B cell (primary cell): ENCODE data around the gene PRRG4. TPM values are rescaled to one million over a fixed set of nuclear protein-coding genes. Genes with fewer than 3 reads are reported as not detected.

Experiments
- ATAC-seq: fragments of 200-7000 bp; cut with Tn5 transposase; one replicate; pipeline ENCODE4 v1.10.0; 2021; ENCODE audit warnings: low read depth, mild to moderate bottlenecking, moderate number of reproducible peaks, moderate library complexity
- CTCF ChIA-PET: fragments of 350-600 bp; sonication (Branson Sonifier 250); formaldehyde crosslinking; loops from one replicate; lab custom pipeline; 2021; ENCODE audit warnings: antibody characterized with exemption, inconsistent platforms; lab: Charles Lee
- POLR2A ChIA-PET: fragments of 350-600 bp; sonication (Branson Sonifier 250); formaldehyde crosslinking; loops from one replicate; lab custom pipeline; 2021; ENCODE audit warnings: antibody characterized with exemption; lab: Charles Lee
- DNase-seq: peaks from one replicate; pipeline ENCODE4 v3.0.0; 2013
- H2AFZ ChIP-seq: 2 replicates; pipeline ENCODE4 v1.6.1; 2012; ENCODE audit warnings: mild to moderate bottlenecking, low read depth, low read length; ENCODE audit not compliant: insufficient read depth, poor library complexity, severe bottlenecking
- H3K27ac ChIP-seq, 2 donors: 1 replicate in 1 of 2; 2 replicates in 1 of 2; pipeline ENCODE4 v1.5.1; 2012 to 2013; ENCODE audit warnings: low read length in 2 of 2, mild to moderate bottlenecking in 2 of 2, moderate library complexity in 1 of 2
- H3K27me3 ChIP-seq, 4 experiments: fragments of 200-600 bp in 1 of 4; sonication (generic) in 1 of 4; replicated peaks in 1 of 4; 1 replicate in 2 of 4; 2 replicates in 2 of 4; pipeline versions ENCODE4 v1.6.1 to v1.7.0; 2013 to 2016; ENCODE audit warnings: low read length in 3 of 4, mild to moderate bottlenecking in 2 of 4, mixed read lengths in 1 of 4, moderate library complexity in 1 of 4; ENCODE audit not compliant: insufficient read depth in 4 of 4, control insufficient read depth in 3 of 4; ENCODE audit errors: control extremely low read depth in 1 of 4
- H3K36me3 ChIP-seq, 2 experiments: replicated peaks in 1 of 2; 1 replicate in 1 of 2; 2 replicates in 1 of 2; pipeline versions ENCODE4 v1.6.1 to v1.7.1; 2013; ENCODE audit warnings: low read length in 1 of 2; ENCODE audit not compliant: insufficient read depth in 2 of 2, control insufficient read depth in 1 of 2; ENCODE audit errors: control extremely low read depth in 1 of 2, extremely low read depth in 1 of 2
- H3K4me1 ChIP-seq, 2 donors: fragments of 200-600 bp in 1 of 2; sonication (generic) in 1 of 2; 1 replicate in 1 of 2; 2 replicates in 1 of 2; pipeline versions ENCODE4 v1.5.1 to v1.6.1; 2013 to 2017; ENCODE audit warnings: low read length in 2 of 2; ENCODE audit not compliant: control insufficient read depth in 2 of 2, insufficient read depth in 2 of 2
- H3K4me2 ChIP-seq: replicated peaks from 2 replicates; pipeline ENCODE3; 2012; ENCODE audit warnings: mild to moderate bottlenecking, low read depth, low read length; ENCODE audit not compliant: poor library complexity, severe bottlenecking
- H3K4me3 ChIP-seq, 5 experiments: fragments of 200-600 bp in 1 of 5; sonication (generic) in 1 of 5; 1 replicate in 3 of 5; 2 replicates in 2 of 5; pipeline versions ENCODE4 v1.5.1 to v1.7.0; 2011 to 2016; ENCODE audit warnings: low read length in 4 of 5, mild to moderate bottlenecking in 4 of 5, low read depth in 2 of 5, control low read depth in 1 of 5, moderate library complexity in 1 of 5; ENCODE audit not compliant: insufficient read depth in 1 of 5; ENCODE audit errors: control extremely low read depth in 1 of 5, extremely low read depth in 1 of 5
- H3K79me2 ChIP-seq: fragments of 200-600 bp; sonication (generic); one replicate; pipeline ENCODE4 v1.6.0; 2016; ENCODE audit warnings: low read length; ENCODE audit not compliant: control insufficient read depth, insufficient read depth
- H3K9ac ChIP-seq: fragments of 200-600 bp; sonication (generic); 2 replicates; pipeline ENCODE4 v1.6.1; 2017; ENCODE audit warnings: mild to moderate bottlenecking, low read length, moderate library complexity
- H3K9me3 ChIP-seq, 3 donors: one replicate each; pipeline versions ENCODE4 v1.6.1 to v1.7.1; 2013; ENCODE audit warnings: low read length in 2 of 3; ENCODE audit not compliant: control insufficient read depth in 2 of 3, insufficient read depth in 1 of 3; ENCODE audit errors: control extremely low read depth in 1 of 3
- H4K20me1 ChIP-seq: 2 replicates; pipeline ENCODE4 v1.6.0; 2012; ENCODE audit warnings: mild to moderate bottlenecking, low read length; ENCODE audit not compliant: insufficient read depth, control insufficient read depth, poor library complexity, severe bottlenecking
- H3K27ac Mint-ChIP-seq: one replicate; pipeline ENCODE4 v1.8.0; 2021; ENCODE audit warnings: mixed read lengths
- H3K27me3 Mint-ChIP-seq: one replicate; pipeline ENCODE4 v1.8.0; 2021; ENCODE audit warnings: mixed read lengths
- H3K4me1 Mint-ChIP-seq: one replicate; pipeline ENCODE4 v1.8.0; 2021; ENCODE audit warnings: mixed read lengths
- H3K4me3 Mint-ChIP-seq: one replicate; pipeline ENCODE4 v1.8.0; 2021; ENCODE audit warnings: mixed read lengths
- H3K9me3 Mint-ChIP-seq: one replicate; pipeline ENCODE4 v1.8.0; 2022; ENCODE audit warnings: mixed read lengths; ENCODE audit not compliant: insufficient read depth
- EZH2 ChIP-seq: IDR thresholded peaks from 2 replicates; pipeline ENCODE4 v1.6.1; 2012; ENCODE audit warnings: borderline replicate concordance, low read depth, mild to moderate bottlenecking, moderate library complexity, low read length; ENCODE audit not compliant: insufficient read depth, poor library complexity, severe bottlenecking
- WGBS: methylation state at CpG from one replicate; pipeline ENCODE4 v1.1.5; 2013; ENCODE audit warnings: missing lambda C conversion rate; ENCODE audit not compliant: insufficient coverage; 5-methylcytosine and 5-hydroxymethylcytosine counted together
- intact Hi-C: fragments of 100-400 bp; cut with micrococcal nuclease; formaldehyde crosslinking; loops from one replicate; pipeline ENCODE4 v1.10.0; 2022
- polyA plus RNA-seq: library from polyadenylated mRNA; depleted of rRNA; stranded (reverse); fragments of >200 nt; gene quantifications from 2 replicates; pipeline ENCODE4 v1.2.3, GENCODE V29; 2012
- total RNA-seq, 2 donors: library from RNA; stranded (reverse); fragments of 120-200 nt in 1 of 2; gene quantifications; 1 replicate in 1 of 2; 2 replicates in 1 of 2; pipeline versions ENCODE4 v1.2.3 to v1.2.4, GENCODE V29; 2013 to 2022
- TF ChIP-seq, protein P1 (sequence below): fragments of 200-600 bp; IDR thresholded peaks from one replicate; pipeline ENCODE4 v1.8.0; 2022; ENCODE audit warnings: antibody characterized with exemption, mild to moderate bottlenecking

The PRRG4 gene
- total and polyA plus RNA-seq, 2 donors (not counting 1 experiment from before 2014, with no cell fraction given), result 0.07 TPM; not detected in 1

DNA sequence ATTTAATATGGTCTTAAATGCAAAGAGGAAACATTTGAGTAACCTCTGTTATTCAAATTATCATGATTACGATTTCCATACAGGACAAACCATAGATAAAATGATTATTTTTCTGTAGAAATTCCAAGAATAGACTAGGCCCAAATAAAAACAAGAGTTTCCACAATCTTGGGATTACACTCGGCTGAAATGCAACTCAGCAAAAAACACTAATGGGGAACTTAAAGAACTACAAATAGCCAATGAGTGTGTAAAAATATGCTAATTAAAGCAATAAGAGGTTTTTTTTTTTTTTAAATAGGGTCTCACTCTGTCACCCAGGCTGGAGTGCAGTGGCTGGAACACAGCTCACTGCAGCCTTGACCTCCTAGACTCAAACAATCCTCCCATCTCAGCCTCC lies 10.5 kb upstream of the PRRG4 start:
- DNase-seq (no peak), ATAC-seq (no peak)
- H3K9ac ChIP-seq, result no peak overlapping the region
- no peak overlapping the region for H2AFZ ChIP-seq
- no peak overlapping the region for H3K27ac Mint-ChIP-seq
- intact Hi-C loops, result no loop called here
- H3K36me3 ChIP-seq, result no peaks in the 10 kb centered on the region
- H3K4me1 ChIP-seq, result no peaks in the 10 kb centered on the region
- no peaks in the 10 kb centered on the region for H3K79me2 ChIP-seq
- H3K27me3 Mint-ChIP-seq, result no peaks in the 10 kb centered on the region
- H4K20me1 ChIP-seq, result no peaks in the 10 kb centered on the region
- ChIA-PET CTCF (no interaction called here), POLR2A (no interaction called here)
- peaks cover 0 to 4% (median 0%) of the 10 kb centered on the region in 3 donors for H3K9me3 ChIP-seq
- no peak overlapping the region for H3K4me3 Mint-ChIP-seq
- H3K4me2 ChIP-seq, result no peak overlapping the region
- H3K9me3 Mint-ChIP-seq, result no peaks in the 10 kb centered on the region
- H3K27ac ChIP-seq, result no peak overlapping the region
- H3K4me1 Mint-ChIP-seq, result peaks cover 5% of the 10 kb centered on the region
- no CpG with 5 or more reads among the region's 2 CpGs for WGBS
- no peaks in the 10 kb centered on the region for H3K27me3 ChIP-seq
- TF ChIP-seq EZH2, result no peak
- TF ChIP-seq, protein P1, sequence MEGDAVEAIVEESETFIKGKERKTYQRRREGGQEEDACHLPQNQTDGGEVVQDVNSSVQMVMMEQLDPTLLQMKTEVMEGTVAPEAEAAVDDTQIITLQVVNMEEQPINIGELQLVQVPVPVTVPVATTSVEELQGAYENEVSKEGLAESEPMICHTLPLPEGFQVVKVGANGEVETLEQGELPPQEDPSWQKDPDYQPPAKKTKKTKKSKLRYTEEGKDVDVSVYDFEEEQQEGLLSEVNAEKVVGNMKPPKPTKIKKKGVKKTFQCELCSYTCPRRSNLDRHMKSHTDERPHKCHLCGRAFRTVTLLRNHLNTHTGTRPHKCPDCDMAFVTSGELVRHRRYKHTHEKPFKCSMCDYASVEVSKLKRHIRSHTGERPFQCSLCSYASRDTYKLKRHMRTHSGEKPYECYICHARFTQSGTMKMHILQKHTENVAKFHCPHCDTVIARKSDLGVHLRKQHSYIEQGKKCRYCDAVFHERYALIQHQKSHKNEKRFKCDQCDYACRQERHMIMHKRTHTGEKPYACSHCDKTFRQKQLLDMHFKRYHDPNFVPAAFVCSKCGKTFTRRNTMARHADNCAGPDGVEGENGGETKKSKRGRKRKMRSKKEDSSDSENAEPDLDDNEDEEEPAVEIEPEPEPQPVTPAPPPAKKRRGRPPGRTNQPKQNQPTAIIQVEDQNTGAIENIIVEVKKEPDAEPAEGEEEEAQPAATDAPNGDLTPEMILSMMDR, result no peak
- no peak overlapping the region for H3K4me3 ChIP-seq

- DNase-seq (no peak), ATAC-seq (no peak)
- no peaks in the 10 kb centered on the region for H3K4me1 ChIP-seq
- no peak overlapping the region for H3K4me3 Mint-ChIP-seq
- POLR2A ChIA-PET, result no interaction called here
- no peak overlapping the region for H3K4me2 ChIP-seq
- H3K4me3 ChIP-seq, result no peak overlapping the region
- no peak overlapping the region for H3K27ac Mint-ChIP-seq
- no peaks in the 10 kb centered on the region for H3K27me3 Mint-ChIP-seq
- no peaks in the 10 kb centered on the region for H3K79me2 ChIP-seq
- CTCF ChIA-PET, result no interaction called here
- no peak overlapping the region for H2AFZ ChIP-seq
- TF ChIP-seq, protein P1, result no peak
- TF ChIP-seq EZH2, result no peak
- no peak overlapping the region for H3K27ac ChIP-seq
- H3K9me3 ChIP-seq, result peaks cover 0 to 4% (median 0%) of the 10 kb centered on the region in 3 donors
- H3K27me3 ChIP-seq, result no peaks in the 10 kb centered on the region
- H3K4me1 Mint-ChIP-seq, result peaks cover 5% of the 10 kb centered on the region
- intact Hi-C loops, result no loop called here
- no peaks in the 10 kb centered on the region for H3K36me3 ChIP-seq
- H4K20me1 ChIP-seq, result no peaks in the 10 kb centered on the region
- H3K9me3 Mint-ChIP-seq, result no peaks in the 10 kb centered on the region
- no peak overlapping the region for H3K9ac ChIP-seq
Measured at GRCh38 chr11:32820497-32820896, 9.2 kb upstream of the PRRG4 start.
